Gastrocnemius medialis (tissue), 4 donors: ENCODE data around the gene VDR. TPM values are rescaled to one million over a fixed set of nuclear protein-coding genes. Genes with fewer than 3 reads are reported as not detected.

Experiments used
- ATAC-seq, 2 donors: fragments of 150-250 bp; one replicate each; pipeline ENCODE4 v1.9.1; 2016
- DNase-seq, 2 donors: peaks; one replicate each; pipeline ENCODE4 v3.0.0-alpha.2; 2019
- H3K27ac ChIP-seq, 4 donors: fragments of 200-600 bp; sonication (generic); 1 replicate in 1 of 4; 2 replicates in 3 of 4; pipeline ENCODE4 v1.5.1; 2016 to 2018; ENCODE audit warnings: mild to moderate bottlenecking in 2 of 4, moderate library complexity in 1 of 4
- H3K27me3 ChIP-seq, 3 donors: fragments of 200-600 bp; sonication (generic) in 2 of 3; 1 replicate in 1 of 3; 2 replicates in 2 of 3; pipeline versions ENCODE4 v1.5.1 to v1.6.0; 2016 to 2019; ENCODE audit warnings: mild to moderate bottlenecking in 1 of 3, moderate library complexity in 1 of 3
- H3K36me3 ChIP-seq, 2 donors: fragments of 200-600 bp; sonication (generic) in 1 of 2; one replicate each; pipeline ENCODE4 v1.5.1; 2017 to 2018
- H3K4me1 ChIP-seq, 2 donors: fragments of 200-600 bp; sonication (generic) in 1 of 2; one replicate each; pipeline ENCODE4 v1.5.1; 2016 to 2017; ENCODE audit warnings: mild to moderate bottlenecking in 2 of 2
- H3K4me3 ChIP-seq, 4 donors: fragments of 200-600 bp; sonication (generic) in 3 of 4; 1 replicate in 1 of 4; 2 replicates in 3 of 4; pipeline ENCODE4 v1.5.1; 2016 to 2019; ENCODE audit warnings: mild to moderate bottlenecking in 2 of 4
- H3K9me3 ChIP-seq, 3 donors: fragments of 200-600 bp; sonication (generic) in 2 of 3; 1 replicate in 1 of 3; 2 replicates in 2 of 3; pipeline ENCODE4 v1.5.1; 2016 to 2019
- POLR2A ChIP-seq, 2 donors: fragments of 450-650 bp; IDR thresholded peaks; one replicate each; pipeline ENCODE4 v1.6.1; 2017; ENCODE audit warnings: antibody characterized with exemption in 2 of 2, mild to moderate bottlenecking in 2 of 2, moderate library complexity in 2 of 2
- in situ Hi-C, 4 donors: fragments of 200-750 bp; cut with MboI; loops; one replicate each; pipeline versions ENCODE4 v1.15.0 to v1.8.0; 2017; ENCODE audit warnings: low sequenced_read_pairs in 4 of 4
- intact Hi-C: fragments of 100-400 bp; cut with DNase I; formaldehyde crosslinking; loops from one replicate; pipeline ENCODE4 v1.15.1; 2023; ENCODE audit warnings: low total_unique reads
- total RNA-seq, 4 donors: library from RNA; depleted of rRNA; stranded (reverse); fragments of >200 nt; gene quantifications; one replicate each; pipeline versions ENCODE4 v1.1.0 to v1.2.3, GENCODE V29; 2016
- TF ChIP-seq, protein P1 (sequence below), 5 experiments: fragments of 450-650 bp in 3 of 5; fragments of 200-600 bp in 2 of 5; sonication (generic) in 2 of 5; IDR thresholded peaks in 4 of 5; conservative IDR thresholded peaks in 1 of 5; 1 replicate in 4 of 5; 2 replicates in 1 of 5; pipeline ENCODE4 v1.5.1; 2016 to 2019; ENCODE audit warnings: antibody characterized with exemption in 5 of 5, mild to moderate bottlenecking in 3 of 5, moderate library complexity in 3 of 5

Gene VDR
- total RNA-seq, 4 donors from 2014 or later = 3.2 to 6.1 (median 4.4) TPM

DNA sequence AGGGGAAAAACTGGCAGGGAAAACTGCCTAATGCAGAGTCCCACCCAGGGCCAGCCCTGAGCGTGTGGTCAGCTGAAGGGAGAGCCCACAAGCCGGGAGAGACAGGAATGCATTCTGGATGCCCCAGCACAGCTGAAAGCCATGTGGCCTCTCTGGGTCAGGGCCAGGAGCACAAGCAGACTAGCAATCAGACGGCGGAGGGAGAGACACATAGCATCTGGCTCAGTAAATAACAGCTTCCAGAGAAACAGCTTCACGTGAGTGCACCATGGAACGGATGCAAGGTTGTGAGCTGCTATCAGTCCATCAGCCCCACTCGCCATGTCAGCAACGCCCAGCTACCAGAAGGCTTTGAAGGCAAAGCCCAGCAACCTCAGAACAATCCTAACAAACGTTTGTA, 30.4 kb upstream of the VDR start:
- Histone ChIP-seq H3K27me3 (no peaks in the 10 kb centered on the region), H3K27ac (no peak overlapping the region), H3K4me1 (peaks cover 0 to 7% of the 10 kb centered on the region in 2 donors), H3K4me3 (no peak overlapping the region), H3K9me3 (no peaks in the 10 kb centered on the region), H3K36me3 (no peaks in the 10 kb centered on the region)
- peak in 1 of 2 donors; percentile 36 for DNase-seq
- peak; percentile 30 for ATAC-seq
- in situ Hi-C loops = no loop called here
- intact Hi-C loops = no loop called here
- TF ChIP-seq, protein P1, sequence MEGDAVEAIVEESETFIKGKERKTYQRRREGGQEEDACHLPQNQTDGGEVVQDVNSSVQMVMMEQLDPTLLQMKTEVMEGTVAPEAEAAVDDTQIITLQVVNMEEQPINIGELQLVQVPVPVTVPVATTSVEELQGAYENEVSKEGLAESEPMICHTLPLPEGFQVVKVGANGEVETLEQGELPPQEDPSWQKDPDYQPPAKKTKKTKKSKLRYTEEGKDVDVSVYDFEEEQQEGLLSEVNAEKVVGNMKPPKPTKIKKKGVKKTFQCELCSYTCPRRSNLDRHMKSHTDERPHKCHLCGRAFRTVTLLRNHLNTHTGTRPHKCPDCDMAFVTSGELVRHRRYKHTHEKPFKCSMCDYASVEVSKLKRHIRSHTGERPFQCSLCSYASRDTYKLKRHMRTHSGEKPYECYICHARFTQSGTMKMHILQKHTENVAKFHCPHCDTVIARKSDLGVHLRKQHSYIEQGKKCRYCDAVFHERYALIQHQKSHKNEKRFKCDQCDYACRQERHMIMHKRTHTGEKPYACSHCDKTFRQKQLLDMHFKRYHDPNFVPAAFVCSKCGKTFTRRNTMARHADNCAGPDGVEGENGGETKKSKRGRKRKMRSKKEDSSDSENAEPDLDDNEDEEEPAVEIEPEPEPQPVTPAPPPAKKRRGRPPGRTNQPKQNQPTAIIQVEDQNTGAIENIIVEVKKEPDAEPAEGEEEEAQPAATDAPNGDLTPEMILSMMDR (IDR thresholded peaks at IDR 0.05 in 4 of 5, conservative IDR thresholded peaks at IDR 0.05 in 1 of 5) = no peak
- no peak for TF ChIP-seq POLR2A (IDR thresholded peaks at IDR 0.05)

- in situ Hi-C loops (no loop called here), intact Hi-C loops (no loop called here)
- TF ChIP-seq, protein P1 (IDR thresholded peaks at IDR 0.05 in 4 of 5, conservative IDR thresholded peaks at IDR 0.05 in 1 of 5) = no peak
- TF ChIP-seq POLR2A (IDR thresholded peaks at IDR 0.05) = no peak
- H3K4me1 ChIP-seq = peaks cover 0 to 7% of the 10 kb centered on the region in 2 donors
- H3K27ac ChIP-seq = no peak overlapping the region
- no peaks in the 10 kb centered on the region for H3K9me3 ChIP-seq
- H3K4me3 ChIP-seq = no peak overlapping the region
- DNase-seq (no peak), ATAC-seq (no peak)
- no peaks in the 10 kb centered on the region for H3K27me3 ChIP-seq
- H3K36me3 ChIP-seq = no peaks in the 10 kb centered on the region
These were observed 26.4 kb upstream of the VDR start for GRCh38 chr12:47931187-47931586.

DNA sequence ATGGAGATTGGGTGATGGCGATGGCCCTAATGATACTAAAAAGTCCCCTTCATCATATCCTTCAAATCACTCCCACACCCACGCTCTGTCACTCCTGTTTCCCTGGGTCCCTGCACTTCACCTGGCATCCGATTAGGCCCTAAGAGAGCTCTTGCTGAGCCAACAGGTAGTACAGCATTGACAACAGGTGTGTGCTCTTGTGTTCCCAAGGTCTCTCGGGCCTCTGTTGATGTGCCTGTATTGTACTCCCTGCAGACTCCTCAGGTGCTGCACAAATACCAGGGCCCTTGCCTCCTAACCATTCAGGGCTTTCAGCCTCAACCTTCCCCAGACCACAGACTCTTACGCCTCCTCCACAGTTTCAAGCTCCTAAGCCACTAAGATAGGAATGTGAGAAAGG, 25.8 kb upstream of the VDR start:
- H3K27ac ChIP-seq = no peak overlapping the region
- intact Hi-C loops (no loop called here), in situ Hi-C loops (no loop called here)
- no peaks in the 10 kb centered on the region for H3K9me3 ChIP-seq
- peaks cover 0 to 7% of the 10 kb centered on the region in 2 donors for H3K4me1 ChIP-seq
- ATAC-seq (no peak), DNase-seq (no peak)
- H3K4me3 ChIP-seq = no peak overlapping the region
- H3K36me3 ChIP-seq = no peaks in the 10 kb centered on the region
- H3K27me3 ChIP-seq = no peaks in the 10 kb centered on the region
- TF ChIP-seq, protein P1 (IDR thresholded peaks at IDR 0.05 in 4 of 5, conservative IDR thresholded peaks at IDR 0.05 in 1 of 5) = no peak
- TF ChIP-seq POLR2A (IDR thresholded peaks at IDR 0.05) = no peak

GRCh38 chr12:47927346-47927745, 22.6 kb upstream of the VDR start:
- H3K9me3 ChIP-seq = no peaks in the 10 kb centered on the region
- TF ChIP-seq, protein P1 (IDR thresholded peaks at IDR 0.05 in 4 of 5, conservative IDR thresholded peaks at IDR 0.05 in 1 of 5) = no peak
- TF ChIP-seq POLR2A (IDR thresholded peaks at IDR 0.05) = no peak
- intact Hi-C loops = no loop called here
- in situ Hi-C loops = no loop called here
- no peak overlapping the region for H3K27ac ChIP-seq
- ATAC-seq = no peak
- H3K27me3 ChIP-seq = no peaks in the 10 kb centered on the region
- H3K4me1 ChIP-seq = no peaks in the 10 kb centered on the region
- no peak overlapping the region for H3K4me3 ChIP-seq
- no peak for DNase-seq
- H3K36me3 ChIP-seq = no peaks in the 10 kb centered on the region

- intact Hi-C loops (no loop called here), in situ Hi-C loops (no loop called here)
- no peaks in the 10 kb centered on the region for H3K36me3 ChIP-seq
- no peak overlapping the region for H3K27ac ChIP-seq
- ATAC-seq = no peak
- no peaks in the 10 kb centered on the region for H3K9me3 ChIP-seq
- H3K4me3 ChIP-seq = no peak overlapping the region
- no peaks in the 10 kb centered on the region for H3K4me1 ChIP-seq
- H3K27me3 ChIP-seq = no peaks in the 10 kb centered on the region
- no peak for DNase-seq
- TF ChIP-seq, protein P1 (IDR thresholded peaks at IDR 0.05 in 4 of 5, conservative IDR thresholded peaks at IDR 0.05 in 1 of 5) = no peak
- no peak for TF ChIP-seq POLR2A (IDR thresholded peaks at IDR 0.05)
These were observed 17.1 kb upstream of the VDR start for GRCh38 chr12:47921907-47922306.
